ENCODE results near the gene YEATS2.
"Not testable (repeated sequence)": the region's sequence is repeated elsewhere in the genome, so short reads cannot be mapped to it uniquely, and the experiment has no call there.

Gene YEATS2

GRCh38 chr3:183730361-183730760, 32.8 kb downstream of the YEATS2 start:
- DNase-seq (ENCODE audit: extremely low spot score): no peak
- TF ChIP-seq ARNT (IDR thresholded peaks at IDR 0.05): no peak
- TF ChIP-seq ZNF384 (IDR thresholded peaks at IDR 0.05): no peak
- TF ChIP-seq FOXM1 (IDR thresholded peaks at IDR 0.05; ENCODE audit: borderline replicate concordance): no peak
- TF ChIP-seq L3MBTL2 (conservative IDR thresholded peaks at IDR 0.05): no peak
- no peak for TF ChIP-seq NFRKB (IDR thresholded peaks at IDR 0.05)
- no peak for TF ChIP-seq FOXK2 (IDR thresholded peaks at IDR 0.05)
- TF ChIP-seq ELF4 (IDR thresholded peaks at IDR 0.05): no peak
- TF ChIP-seq PKNOX1 (IDR thresholded peaks at IDR 0.05): no peak
- no peak for TF ChIP-seq SUZ12 (IDR thresholded peaks at IDR 0.05)
- no peak for TF ChIP-seq FOXA1 (IDR thresholded peaks at IDR 0.05)
- no peak for TF ChIP-seq TARDBP (IDR thresholded peaks at IDR 0.05)
- no peak for TF ChIP-seq HDGF (IDR thresholded peaks at IDR 0.05; ENCODE audit: borderline replicate concordance)
- TF ChIP-seq SP1 (IDR thresholded peaks at IDR 0.05): no peak
- no peak for TF ChIP-seq CTBP1 (IDR thresholded peaks at IDR 0.05; ENCODE audit: borderline replicate concordance)
- no peak for TF ChIP-seq BHLHE40 (IDR thresholded peaks at IDR 0.05; ENCODE audit: borderline replicate concordance)
- ChIA-PET POLR2A (no interaction called here), CTCF (no interaction called here)

- POLR2A ChIA-PET: no interaction called here
- TF ChIP-seq SUZ12 (IDR thresholded peaks at IDR 0.05) (no peak), NFRKB (IDR thresholded peaks at IDR 0.05) (no peak), ZNF384 (IDR thresholded peaks at IDR 0.05) (no peak), CTBP1 (IDR thresholded peaks at IDR 0.05; ENCODE audit: borderline replicate concordance) (no peak), ELF4 (IDR thresholded peaks at IDR 0.05) (no peak), LEF1 (IDR thresholded peaks at IDR 0.05; ENCODE audit: borderline replicate concordance) (no peak), BHLHE40 (IDR thresholded peaks at IDR 0.05; ENCODE audit: borderline replicate concordance) (no peak), HDGF (IDR thresholded peaks at IDR 0.05; ENCODE audit: borderline replicate concordance) (no peak), FOXK2 (IDR thresholded peaks at IDR 0.05) (no peak), L3MBTL2 (conservative IDR thresholded peaks at IDR 0.05) (no peak)
These were observed 34.0 kb downstream of the YEATS2 start for GRCh38 chr3:183731611-183732010.

GRCh38 chr3:183733553-183733952, 36.0 kb downstream of the YEATS2 start:
- no peak for DNase-seq (ENCODE audit: extremely low spot score)
- TF ChIP-seq SUZ12 (IDR thresholded peaks at IDR 0.05) (no peak), SP1 (IDR thresholded peaks at IDR 0.05) (no peak), FOXK2 (IDR thresholded peaks at IDR 0.05) (no peak), FOXM1 (IDR thresholded peaks at IDR 0.05; ENCODE audit: borderline replicate concordance) (no peak), L3MBTL2 (conservative IDR thresholded peaks at IDR 0.05) (no peak), ZNF384 (IDR thresholded peaks at IDR 0.05) (no peak), CTBP1 (IDR thresholded peaks at IDR 0.05; ENCODE audit: borderline replicate concordance) (no peak), PKNOX1 (IDR thresholded peaks at IDR 0.05) (no peak), BHLHE40 (IDR thresholded peaks at IDR 0.05; ENCODE audit: borderline replicate concordance) (no peak), ARNT (IDR thresholded peaks at IDR 0.05) (no peak), TARDBP (IDR thresholded peaks at IDR 0.05) (no peak), LEF1 (IDR thresholded peaks at IDR 0.05; ENCODE audit: borderline replicate concordance) (no peak), ELF4 (IDR thresholded peaks at IDR 0.05) (no peak), HDGF (IDR thresholded peaks at IDR 0.05; ENCODE audit: borderline replicate concordance) (no peak)
- POLR2A ChIA-PET: no interaction called here
- CTCF ChIA-PET: no interaction called here

More at GRCh38 chr3:183731611-183732010, 34.0 kb downstream of the YEATS2 start:
- CTCF ChIA-PET: no interaction called here
- DNase-seq (ENCODE audit: extremely low spot score): no peak

GRCh38 chr3:183734750-183735494, 37.3 kb downstream of the YEATS2 start:
- POLR2A ChIA-PET: no interaction called here
- DNase-seq (ENCODE audit: extremely low spot score): no peak
- TF ChIP-seq CTBP1 (IDR thresholded peaks at IDR 0.05; ENCODE audit: borderline replicate concordance): no peak
- TF ChIP-seq SP1 (IDR thresholded peaks at IDR 0.05): no peak
- CTCF ChIA-PET: no interaction called here

GRCh38 chr3:183737116-183737515, 39.5 kb downstream of the YEATS2 start:
- CTCF ChIA-PET: no interaction called here
- no peak for TF ChIP-seq TARDBP (IDR thresholded peaks at IDR 0.05)
- TF ChIP-seq ZNF384 (IDR thresholded peaks at IDR 0.05): no peak
- no peak for TF ChIP-seq FOXA1 (IDR thresholded peaks at IDR 0.05)
- TF ChIP-seq ELF4 (IDR thresholded peaks at IDR 0.05): no peak
- TF ChIP-seq FOXK2 (IDR thresholded peaks at IDR 0.05): no peak
- TF ChIP-seq SUZ12 (IDR thresholded peaks at IDR 0.05): no peak
- no peak for TF ChIP-seq SP1 (IDR thresholded peaks at IDR 0.05)
- no peak for TF ChIP-seq NFRKB (IDR thresholded peaks at IDR 0.05)
- TF ChIP-seq HDGF (IDR thresholded peaks at IDR 0.05; ENCODE audit: borderline replicate concordance): no peak
- TF ChIP-seq ARNT (IDR thresholded peaks at IDR 0.05): no peak
- no peak for TF ChIP-seq PKNOX1 (IDR thresholded peaks at IDR 0.05)
- no peak for TF ChIP-seq CTBP1 (IDR thresholded peaks at IDR 0.05; ENCODE audit: borderline replicate concordance)
- no peak for TF ChIP-seq BHLHE40 (IDR thresholded peaks at IDR 0.05; ENCODE audit: borderline replicate concordance)
- no peak for TF ChIP-seq L3MBTL2 (conservative IDR thresholded peaks at IDR 0.05)
- TF ChIP-seq FOXM1 (IDR thresholded peaks at IDR 0.05; ENCODE audit: borderline replicate concordance): no peak
- no peak for TF ChIP-seq LEF1 (IDR thresholded peaks at IDR 0.05; ENCODE audit: borderline replicate concordance)
- no peak for DNase-seq (ENCODE audit: extremely low spot score)
- POLR2A ChIA-PET: no interaction called here

GRCh38 chr3:183740154-183740553, 42.6 kb downstream of the YEATS2 start:
- CTCF ChIA-PET; POLR2A ChIA-PET; DNase-seq (ENCODE audit: extremely low spot score): not testable (repeated sequence)
